HEK293 (cell line): Measurements from ENCODE around the gene ESRRA.

ENCODE experiments used
- BCL11A ChIP-seq: fragments of 450-650 bp; formaldehyde crosslinking; IDR thresholded peaks from 2 replicates; pipeline ENCODE4 v1.5.1; 2016; ENCODE audit warnings: low read depth, missing biosample characterization, missing genetic modification characterization
- ELK4 ChIP-seq: IDR thresholded peaks from 2 replicates; pipeline ENCODE4 v1.6.1; 2011; ENCODE audit warnings: mild to moderate bottlenecking, low read depth, low read length, borderline replicate concordance
- FEZF1 ChIP-seq: fragments of 450-650 bp; formaldehyde crosslinking; IDR thresholded peaks from 2 replicates; pipeline ENCODE4 v1.5.1; 2016; ENCODE audit warnings: missing biosample characterization, missing genetic modification characterization
- KLF9 ChIP-seq: fragments of 450-650 bp; formaldehyde crosslinking; IDR thresholded peaks from 2 replicates; pipeline ENCODE4 v1.5.1; 2016; ENCODE audit warnings: missing biosample characterization, missing genetic modification characterization, low read depth
- SP7 ChIP-seq: fragments of 450-650 bp; formaldehyde crosslinking; IDR thresholded peaks from 2 replicates; pipeline ENCODE4 v1.5.1; 2016; ENCODE audit warnings: missing biosample characterization, missing genetic modification characterization
- ZBTB17 ChIP-seq: fragments of 450-650 bp; formaldehyde crosslinking; IDR thresholded peaks from 2 replicates; pipeline ENCODE4 v1.5.1; 2016; ENCODE audit warnings: missing biosample characterization, missing genetic modification characterization
- ZBTB26 ChIP-seq: fragments of 450-650 bp; formaldehyde crosslinking; optimal IDR thresholded peaks from 2 replicates; pipeline ENCODE3; 2016; ENCODE audit warnings: missing biosample characterization, mild to moderate bottlenecking, missing genetic modification characterization
- ZEB2 ChIP-seq: fragments of 450-650 bp; formaldehyde crosslinking; IDR thresholded peaks from 2 replicates; pipeline ENCODE4 v1.5.1; 2016; ENCODE audit warnings: missing biosample characterization, missing genetic modification characterization
- ZFHX2 ChIP-seq: fragments of 450-650 bp; formaldehyde crosslinking; conservative IDR thresholded peaks from 2 replicates; pipeline ENCODE4 v1.5.1; 2016; ENCODE audit warnings: missing biosample characterization, missing genetic modification characterization
- ZNF132 ChIP-seq: fragments of 450-650 bp; formaldehyde crosslinking; IDR thresholded peaks from 2 replicates; pipeline ENCODE4 v1.5.1; 2017; ENCODE audit warnings: missing biosample characterization, missing genetic modification characterization, borderline replicate concordance
- ZNF146 ChIP-seq: fragments of 450-650 bp; formaldehyde crosslinking; IDR thresholded peaks from 2 replicates; pipeline ENCODE4 v1.5.1; 2016; ENCODE audit warnings: missing biosample characterization, missing genetic modification characterization
- ZNF24 ChIP-seq: fragments of 450-650 bp; formaldehyde crosslinking; IDR thresholded peaks from 2 replicates; pipeline ENCODE4 v1.5.1; 2016; ENCODE audit warnings: missing biosample characterization, missing genetic modification characterization
- ZNF280C ChIP-seq: fragments of 450-650 bp; formaldehyde crosslinking; IDR thresholded peaks from 2 replicates; pipeline ENCODE4 v1.5.1; 2016; ENCODE audit warnings: missing biosample characterization, missing genetic modification characterization
- ZNF311 ChIP-seq: fragments of 450-650 bp; formaldehyde crosslinking; IDR thresholded peaks from 2 replicates; pipeline ENCODE4 v1.5.1; 2017; ENCODE audit warnings: missing biosample characterization, missing genetic modification characterization, borderline replicate concordance
- ZNF341 ChIP-seq: fragments of 450-650 bp; formaldehyde crosslinking; IDR thresholded peaks from 2 replicates; pipeline ENCODE4; 2016; ENCODE audit warnings: low read depth, missing biosample characterization, missing genetic modification characterization
- ZNF391 ChIP-seq: fragments of 450-650 bp; formaldehyde crosslinking; IDR thresholded peaks from 2 replicates; pipeline ENCODE4 v1.5.1; 2016; ENCODE audit warnings: low read depth, missing biosample characterization, missing genetic modification characterization, borderline replicate concordance
- ZNF426 ChIP-seq: fragments of 450-650 bp; formaldehyde crosslinking; IDR thresholded peaks from 2 replicates; pipeline ENCODE4 v1.5.1; 2017; ENCODE audit warnings: missing biosample characterization, missing genetic modification characterization, mild to moderate bottlenecking, inconsistent platforms, moderate library complexity
- ZNF48 ChIP-seq: fragments of 450-650 bp; formaldehyde crosslinking; IDR thresholded peaks from 2 replicates; pipeline ENCODE4 v1.5.1; 2016; ENCODE audit warnings: missing biosample characterization, missing genetic modification characterization
- ZNF488 ChIP-seq: fragments of 450-650 bp; formaldehyde crosslinking; IDR thresholded peaks from 2 replicates; pipeline ENCODE4 v1.5.1; 2016; ENCODE audit warnings: missing biosample characterization, missing genetic modification characterization
- ZNF510 ChIP-seq: fragments of 450-650 bp; formaldehyde crosslinking; IDR thresholded peaks from 2 replicates; pipeline ENCODE4 v1.5.1; 2018; ENCODE audit warnings: mild to moderate bottlenecking, missing genetic modification characterization, missing biosample characterization; ENCODE audit not compliant: insufficient replicate concordance
- ZNF548 ChIP-seq: fragments of 450-650 bp; formaldehyde crosslinking; IDR thresholded peaks from 2 replicates; pipeline ENCODE4 v1.5.1; 2016; ENCODE audit warnings: missing biosample characterization, missing genetic modification characterization
- ZNF585B ChIP-seq: fragments of 450-650 bp; formaldehyde crosslinking; IDR thresholded peaks from 2 replicates; pipeline ENCODE4 v1.5.1; 2016; ENCODE audit warnings: missing biosample characterization, missing genetic modification characterization
- ZNF600 ChIP-seq: fragments of 450-650 bp; formaldehyde crosslinking; IDR thresholded peaks from 2 replicates; pipeline ENCODE4 v1.5.1; 2016; ENCODE audit warnings: missing biosample characterization, missing genetic modification characterization
- ZNF701 ChIP-seq: fragments of 450-650 bp; formaldehyde crosslinking; IDR thresholded peaks from 2 replicates; pipeline ENCODE4 v1.5.1; 2016; ENCODE audit warnings: missing biosample characterization, missing genetic modification characterization
- ZNF843 ChIP-seq: fragments of 450-650 bp; formaldehyde crosslinking; IDR thresholded peaks from 2 replicates; pipeline ENCODE4 v1.5.1; 2016; ENCODE audit warnings: missing biosample characterization, missing genetic modification characterization
- ZSCAN23 ChIP-seq: fragments of 450-650 bp; formaldehyde crosslinking; IDR thresholded peaks from 2 replicates; pipeline ENCODE4 v1.5.1; 2016; ENCODE audit warnings: missing biosample characterization, missing genetic modification characterization
- ZXDB ChIP-seq: fragments of 450-650 bp; formaldehyde crosslinking; IDR thresholded peaks from 2 replicates; pipeline ENCODE4 v1.5.1; 2016; ENCODE audit warnings: missing biosample characterization, missing genetic modification characterization
- TF ChIP-seq, protein P1 (sequence below): fragments of 450-650 bp; IDR thresholded peaks from 2 replicates; pipeline ENCODE4 v1.5.1; 2018; ENCODE audit warnings: missing biosample characterization, mild to moderate bottlenecking, missing genetic modification characterization
- TF ChIP-seq, protein P2 (sequence below): fragments of 450-650 bp; formaldehyde crosslinking; IDR thresholded peaks from 2 replicates; pipeline ENCODE4 v1.5.1; 2016; ENCODE audit warnings: missing biosample characterization, missing genetic modification characterization

ESRRA gene

GRCh38 chr11:64341851-64342791, 36.8 kb downstream of the ESRRA start (continued):
- no peak for TF ChIP-seq ZNF132 (tag by site-specific recombination)
- no peak for TF ChIP-seq ZNF510 (tag by site-specific recombination)
- TF ChIP-seq ZNF701 (tag by site-specific recombination), result no peak
- peak; percentile 87 for TF ChIP-seq ZNF600 (tag by site-specific recombination)
- TF ChIP-seq, protein P1, sequence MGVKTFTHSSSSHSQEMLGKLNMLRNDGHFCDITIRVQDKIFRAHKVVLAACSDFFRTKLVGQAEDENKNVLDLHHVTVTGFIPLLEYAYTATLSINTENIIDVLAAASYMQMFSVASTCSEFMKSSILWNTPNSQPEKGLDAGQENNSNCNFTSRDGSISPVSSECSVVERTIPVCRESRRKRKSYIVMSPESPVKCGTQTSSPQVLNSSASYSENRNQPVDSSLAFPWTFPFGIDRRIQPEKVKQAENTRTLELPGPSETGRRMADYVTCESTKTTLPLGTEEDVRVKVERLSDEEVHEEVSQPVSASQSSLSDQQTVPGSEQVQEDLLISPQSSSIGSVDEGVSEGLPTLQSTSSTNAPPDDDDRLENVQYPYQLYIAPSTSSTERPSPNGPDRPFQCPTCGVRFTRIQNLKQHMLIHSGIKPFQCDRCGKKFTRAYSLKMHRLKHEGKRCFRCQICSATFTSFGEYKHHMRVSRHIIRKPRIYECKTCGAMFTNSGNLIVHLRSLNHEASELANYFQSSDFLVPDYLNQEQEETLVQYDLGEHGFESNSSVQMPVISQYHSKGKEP (tag by site-specific recombination), result no peak; the same call in 1 of the 2 replicates
- TF ChIP-seq, protein P2, sequence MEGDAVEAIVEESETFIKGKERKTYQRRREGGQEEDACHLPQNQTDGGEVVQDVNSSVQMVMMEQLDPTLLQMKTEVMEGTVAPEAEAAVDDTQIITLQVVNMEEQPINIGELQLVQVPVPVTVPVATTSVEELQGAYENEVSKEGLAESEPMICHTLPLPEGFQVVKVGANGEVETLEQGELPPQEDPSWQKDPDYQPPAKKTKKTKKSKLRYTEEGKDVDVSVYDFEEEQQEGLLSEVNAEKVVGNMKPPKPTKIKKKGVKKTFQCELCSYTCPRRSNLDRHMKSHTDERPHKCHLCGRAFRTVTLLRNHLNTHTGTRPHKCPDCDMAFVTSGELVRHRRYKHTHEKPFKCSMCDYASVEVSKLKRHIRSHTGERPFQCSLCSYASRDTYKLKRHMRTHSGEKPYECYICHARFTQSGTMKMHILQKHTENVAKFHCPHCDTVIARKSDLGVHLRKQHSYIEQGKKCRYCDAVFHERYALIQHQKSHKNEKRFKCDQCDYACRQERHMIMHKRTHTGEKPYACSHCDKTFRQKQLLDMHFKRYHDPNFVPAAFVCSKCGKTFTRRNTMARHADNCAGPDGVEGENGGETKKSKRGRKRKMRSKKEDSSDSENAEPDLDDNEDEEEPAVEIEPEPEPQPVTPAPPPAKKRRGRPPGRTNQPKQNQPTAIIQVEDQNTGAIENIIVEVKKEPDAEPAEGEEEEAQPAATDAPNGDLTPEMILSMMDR (tag by site-specific recombination), result peak; percentile 39; the same call in 1 of the 2 replicates
- TF ChIP-seq ZNF48 (tag by site-specific recombination), result no peak
- TF ChIP-seq ZEB2 (tag by site-specific recombination), result no peak
- TF ChIP-seq ZNF24 (tag by site-specific recombination), result no peak
- TF ChIP-seq ZNF426 (tag by site-specific recombination), result no peak
- TF ChIP-seq ZBTB17 (tag by site-specific recombination), result 0 out of 2 replicates have a peak, but pooled peaks have one; percentile 19
- no peak for TF ChIP-seq ZNF391 (tag by site-specific recombination)
- TF ChIP-seq ZBTB26 (tag by site-specific recombination), result peak; percentile 32
- no peak for TF ChIP-seq ZSCAN23 (tag by site-specific recombination)
- TF ChIP-seq ZFHX2 (tag by site-specific recombination), result no peak
- TF ChIP-seq ZNF280C (tag by site-specific recombination), result no peak
- no peak for TF ChIP-seq BCL11A
- TF ChIP-seq ZNF146 (tag by site-specific recombination), result no peak
- peak; percentile 38; the same call in 1 of the 2 replicates for TF ChIP-seq ZNF341 (tag by site-specific recombination)
- TF ChIP-seq FEZF1 (tag by site-specific recombination), result no peak
- no peak for TF ChIP-seq ZNF548 (tag by site-specific recombination)
- no peak for TF ChIP-seq ZXDB
- TF ChIP-seq ZNF843, result no peak
- no peak for TF ChIP-seq ZNF488 (tag by site-specific recombination)
- TF ChIP-seq KLF9 (tag by site-specific recombination), result peak; percentile 50; the same call in 1 of the 2 replicates
- no peak for TF ChIP-seq ZNF311 (tag by site-specific recombination)
- TF ChIP-seq ELK4, result no peak
- TF ChIP-seq ZNF585B (tag by site-specific recombination), result no peak
- no peak for TF ChIP-seq SP7 (tag by site-specific recombination)
